ENCODE measurements around the gene PRKAR1B.

GRCh38 chr7:568031-568951 is 158.8 kb downstream of the PRKAR1B start:
- no peak for TF ChIP-seq CTCF (IDR thresholded peaks at IDR 0.05; ENCODE audit: low read length)
- TF ChIP-seq EZH2 (IDR thresholded peaks at IDR 0.05; ENCODE audit: borderline replicate concordance, low read length), result no peak

Data from OCI-LY1 (cell line).